ENCODE data around the gene PPP2R2C.

PPP2R2C gene

DNA sequence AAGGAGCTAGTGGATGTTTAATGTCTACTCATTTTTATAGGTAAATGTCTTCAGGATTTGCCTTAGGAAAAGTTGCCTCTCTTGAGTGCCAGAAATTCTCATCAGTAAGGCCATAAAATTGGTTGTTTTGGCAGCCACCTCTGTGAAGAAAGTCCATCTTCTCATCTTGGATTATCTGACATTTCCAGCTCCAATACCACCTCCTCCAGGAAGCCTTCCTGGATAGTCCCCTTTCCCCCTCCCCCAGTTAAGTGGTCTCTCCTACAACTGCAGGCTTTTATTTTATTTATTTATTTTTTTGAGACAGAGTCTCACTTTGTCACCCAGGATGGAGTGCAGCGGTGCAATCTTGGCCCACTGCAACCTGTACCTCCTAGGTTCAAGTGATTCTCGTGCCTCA lies 87.1 kb downstream of the PPP2R2C start:
- Histone ChIP-seq H3K9ac (ENCODE audit: low read depth, low read length, poor library complexity) (no peak overlapping the region), H3K18ac (ENCODE audit: low read length) (no peak overlapping the region), H2BK120ac (ENCODE audit: low read depth, low read length) (no peak overlapping the region), H3K27ac (replicated peaks; ENCODE audit: low read length) (no peak overlapping the region), H3K27me3 (ENCODE audit: control insufficient read depth in 3 of 3, insufficient read depth in 3 of 3, low read depth in 1 of 3, low read length in 3 of 3) (peaks cover 0 to 39% (median 0%) of the 10 kb centered on the region in 3 experiments), H3K79me1 (ENCODE audit: low read depth, low read length) (no peaks in the 10 kb centered on the region), H3K9me3 (replicated peaks in 1 of 2; ENCODE audit: control insufficient read depth in 2 of 2, insufficient read depth in 1 of 2, low read depth in 1 of 2, low read length in 2 of 2) (no peaks in the 10 kb centered on the region), H2AK5ac (ENCODE audit: low read depth, low read length) (no peak overlapping the region), H3K36me3 (replicated peaks in 1 of 2; ENCODE audit: control insufficient read depth in 2 of 2, insufficient read depth in 2 of 2, low read length in 2 of 2) (no peaks in the 10 kb centered on the region), H3K4me3 (ENCODE audit: low read length in 2 of 2) (no peak overlapping the region), H3K4me2 (ENCODE audit: insufficient read depth, low read length, poor library complexity, severe bottlenecking) (no peak overlapping the region), H2BK5ac (ENCODE audit: low read length) (no peak overlapping the region), H2BK12ac (ENCODE audit: low read length) (no peak overlapping the region), H4K8ac (ENCODE audit: low read depth, low read length) (no peak overlapping the region), H3K23ac (ENCODE audit: low read depth, low read length, poor library complexity) (no peak overlapping the region), H3K4me1 (ENCODE audit: control insufficient read depth in 2 of 2, insufficient read depth in 1 of 2, low read depth in 1 of 2, low read length in 2 of 2) (peaks cover 0 to 9% of the 10 kb centered on the region in 2 donors), H3K14ac (ENCODE audit: low read length) (no peak overlapping the region), H2BK15ac (ENCODE audit: low read length) (no peak overlapping the region), H3K4ac (ENCODE audit: low read length) (no peak overlapping the region), H2AFZ (ENCODE audit: low read length) (no peak overlapping the region), H4K91ac (ENCODE audit: low read depth, low read length, poor library complexity) (no peak overlapping the region)
- WGBS, 2 donors (ENCODE audit: extremely low coverage in 2 of 2, insufficient read length in 2 of 2, insufficient replicate concordance in 1 of 2): no CpG with 5 or more reads among the region's 2 CpGs
- no peak for DNase-seq (ENCODE audit: low spot score)

DNA sequence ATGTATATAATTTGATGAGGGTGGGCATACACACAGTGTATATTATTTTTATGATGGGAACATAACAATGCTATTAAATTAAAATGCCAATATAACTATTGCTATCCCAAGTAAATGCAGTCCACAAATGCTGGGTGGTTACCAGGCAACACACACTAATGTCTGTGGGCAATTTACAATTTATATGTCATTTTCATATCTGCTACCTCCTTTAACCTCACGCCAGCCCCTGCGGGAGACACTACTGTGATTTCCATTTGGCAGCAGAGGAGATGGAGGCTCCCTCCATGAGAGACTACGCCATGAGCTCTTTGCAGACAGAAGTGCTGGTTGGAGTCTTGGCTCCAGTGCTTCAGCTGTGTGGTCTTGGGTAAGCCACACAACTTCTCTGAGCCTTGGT lies 87.9 kb downstream of the PPP2R2C start:
- Histone ChIP-seq H3K27ac (replicated peaks; ENCODE audit: low read length) (no peak overlapping the region), H3K4me3 (ENCODE audit: low read length in 2 of 2) (no peak overlapping the region), H2AFZ (ENCODE audit: low read length) (no peak overlapping the region), H3K36me3 (replicated peaks in 1 of 2; ENCODE audit: control insufficient read depth in 2 of 2, insufficient read depth in 2 of 2, low read length in 2 of 2) (no peaks in the 10 kb centered on the region), H3K9ac (ENCODE audit: low read depth, low read length, poor library complexity) (no peak overlapping the region), H3K4ac (ENCODE audit: low read length) (no peak overlapping the region), H3K79me1 (ENCODE audit: low read depth, low read length) (no peaks in the 10 kb centered on the region), H2BK120ac (ENCODE audit: low read depth, low read length) (no peak overlapping the region), H3K23ac (ENCODE audit: low read depth, low read length, poor library complexity) (no peak overlapping the region), H2BK5ac (ENCODE audit: low read length) (no peak overlapping the region), H4K8ac (ENCODE audit: low read depth, low read length) (no peak overlapping the region), H2AK5ac (ENCODE audit: low read depth, low read length) (no peak overlapping the region), H3K4me1 (ENCODE audit: control insufficient read depth in 2 of 2, insufficient read depth in 1 of 2, low read depth in 1 of 2, low read length in 2 of 2) (peaks cover 0 to 11% of the 10 kb centered on the region in 2 donors), H3K18ac (ENCODE audit: low read length) (no peak overlapping the region), H2BK12ac (ENCODE audit: low read length) (no peak overlapping the region), H3K14ac (ENCODE audit: low read length) (no peak overlapping the region), H3K9me3 (replicated peaks in 1 of 2; ENCODE audit: control insufficient read depth in 2 of 2, insufficient read depth in 1 of 2, low read depth in 1 of 2, low read length in 2 of 2) (no peaks in the 10 kb centered on the region), H2BK15ac (ENCODE audit: low read length) (no peak overlapping the region), H3K4me2 (ENCODE audit: insufficient read depth, low read length, poor library complexity, severe bottlenecking) (no peak overlapping the region), H3K27me3 (ENCODE audit: control insufficient read depth in 3 of 3, insufficient read depth in 3 of 3, low read depth in 1 of 3, low read length in 3 of 3) (peaks cover 0 to 38% (median 0%) of the 10 kb centered on the region in 3 experiments), H4K91ac (ENCODE audit: low read depth, low read length, poor library complexity) (no peak overlapping the region)
- DNase-seq (ENCODE audit: low spot score): no peak
- WGBS, 2 donors (ENCODE audit: extremely low coverage in 2 of 2, insufficient read length in 2 of 2, insufficient replicate concordance in 1 of 2): no CpG with 5 or more reads among the region's 3 CpGs

DNA sequence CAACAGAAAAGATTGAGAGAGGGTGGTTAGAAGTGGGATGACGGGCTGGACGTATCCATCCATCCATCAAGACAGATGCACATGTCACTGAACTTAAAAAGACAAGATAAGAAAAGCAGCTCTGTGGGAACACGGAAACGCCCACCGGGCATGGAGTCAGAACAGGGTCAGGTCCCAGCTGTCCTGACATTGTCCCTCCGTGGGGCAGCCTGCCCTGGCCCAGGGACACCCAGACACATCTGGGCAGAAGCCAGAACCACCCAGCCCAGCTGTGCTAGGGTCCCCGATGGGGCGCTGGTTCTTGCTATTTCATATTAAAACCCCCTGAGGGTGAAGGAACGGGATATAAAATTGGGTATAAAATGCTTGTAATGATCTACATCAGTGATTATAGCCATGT lies 88.5 kb downstream of the PPP2R2C start:
- WGBS, 2 donors (ENCODE audit: extremely low coverage in 2 of 2, insufficient read length in 2 of 2, insufficient replicate concordance in 1 of 2): no CpG with 5 or more reads among the region's 9 CpGs
- no peak for DNase-seq (ENCODE audit: low spot score)
- no peak overlapping the region for H2AFZ ChIP-seq (ENCODE audit: low read length)

DNA sequence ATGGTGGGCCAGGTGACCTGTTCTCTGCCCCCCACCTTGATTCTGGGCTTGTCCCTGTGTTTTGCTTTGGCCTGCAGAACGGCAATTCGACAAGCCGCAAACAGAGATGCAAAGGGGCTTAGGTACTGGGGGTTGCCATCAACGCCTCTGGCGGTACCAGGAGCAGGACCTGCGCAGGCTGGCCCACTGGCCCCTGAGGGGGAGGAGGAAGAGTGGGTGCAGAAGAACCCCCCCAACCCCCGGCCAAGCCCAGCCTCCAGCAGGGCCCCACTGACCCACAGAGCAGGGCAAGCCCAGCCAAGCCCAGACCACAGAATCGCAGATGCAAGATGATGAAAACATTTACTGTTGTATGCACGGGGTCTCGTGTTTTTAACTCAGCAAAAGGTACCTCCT lies 89.4 kb downstream of the PPP2R2C start:
- no peak overlapping the region for H4K91ac ChIP-seq (ENCODE audit: low read depth, low read length, poor library complexity)
- H4K8ac ChIP-seq (ENCODE audit: low read depth, low read length): no peak overlapping the region
- peak overlapping the region; percentile 42 for H3K14ac ChIP-seq (ENCODE audit: low read length)
- H3K27ac ChIP-seq (replicated peaks; ENCODE audit: low read length): no peak overlapping the region
- H2AFZ ChIP-seq (ENCODE audit: low read length): no peak overlapping the region
- peaks cover 0 to 17% of the 10 kb centered on the region in 2 donors for H3K4me1 ChIP-seq (ENCODE audit: control insufficient read depth in 2 of 2, insufficient read depth in 1 of 2, low read depth in 1 of 2, low read length in 2 of 2)
- no peak overlapping the region for H2BK120ac ChIP-seq (ENCODE audit: low read depth, low read length)
- H3K9me3 ChIP-seq (replicated peaks in 1 of 2; ENCODE audit: control insufficient read depth in 2 of 2, insufficient read depth in 1 of 2, low read depth in 1 of 2, low read length in 2 of 2): no peaks in the 10 kb centered on the region
- no peak overlapping the region for H3K9ac ChIP-seq (ENCODE audit: low read depth, low read length, poor library complexity)
- no peak overlapping the region for H3K23ac ChIP-seq (ENCODE audit: low read depth, low read length, poor library complexity)
- no CpG with 5 or more reads among the region's 10 CpGs for WGBS, 2 donors (ENCODE audit: extremely low coverage in 2 of 2, insufficient read length in 2 of 2, insufficient replicate concordance in 1 of 2)
- no peak overlapping the region for H3K4me3 ChIP-seq (ENCODE audit: low read length in 2 of 2)
- no peak overlapping the region for H2AK5ac ChIP-seq (ENCODE audit: low read depth, low read length)
- peaks cover 0 to 32% (median 0%) of the 10 kb centered on the region in 3 experiments for H3K27me3 ChIP-seq (ENCODE audit: control insufficient read depth in 3 of 3, insufficient read depth in 3 of 3, low read depth in 1 of 3, low read length in 3 of 3)
- H3K4me2 ChIP-seq (ENCODE audit: insufficient read depth, low read length, poor library complexity, severe bottlenecking): no peak overlapping the region
- H3K18ac ChIP-seq (ENCODE audit: low read length): peak overlapping the region; percentile 46
- no peaks in the 10 kb centered on the region for H3K36me3 ChIP-seq (replicated peaks in 1 of 2; ENCODE audit: control insufficient read depth in 2 of 2, insufficient read depth in 2 of 2, low read length in 2 of 2)
- peak overlapping the region; percentile 14 for H2BK5ac ChIP-seq (ENCODE audit: low read length)
- no peak overlapping the region for H3K4ac ChIP-seq (ENCODE audit: low read length)
- no peak overlapping the region for H2BK12ac ChIP-seq (ENCODE audit: low read length)
- H3K79me1 ChIP-seq (ENCODE audit: low read depth, low read length): no peaks in the 10 kb centered on the region
- DNase-seq (ENCODE audit: low spot score): no peak
- no peak overlapping the region for H2BK15ac ChIP-seq (ENCODE audit: low read length)

More for the DNA sequence above, 88.5 kb downstream of the PPP2R2C start:
- Histone ChIP-seq H3K23ac (ENCODE audit: low read depth, low read length, poor library complexity) (no peak overlapping the region), H3K79me1 (ENCODE audit: low read depth, low read length) (no peaks in the 10 kb centered on the region), H3K4me3 (ENCODE audit: low read length in 2 of 2) (no peak overlapping the region), H4K91ac (ENCODE audit: low read depth, low read length, poor library complexity) (no peak overlapping the region), H3K4ac (ENCODE audit: low read length) (no peak overlapping the region), H3K27me3 (ENCODE audit: control insufficient read depth in 3 of 3, insufficient read depth in 3 of 3, low read depth in 1 of 3, low read length in 3 of 3) (peaks cover 0 to 36% (median 0%) of the 10 kb centered on the region in 3 experiments), H3K18ac (ENCODE audit: low read length) (no peak overlapping the region), H3K9ac (ENCODE audit: low read depth, low read length, poor library complexity) (no peak overlapping the region), H3K4me1 (ENCODE audit: control insufficient read depth in 2 of 2, insufficient read depth in 1 of 2, low read depth in 1 of 2, low read length in 2 of 2) (peaks cover 0 to 14% of the 10 kb centered on the region in 2 donors), H2BK15ac (ENCODE audit: low read length) (no peak overlapping the region), H2AK5ac (ENCODE audit: low read depth, low read length) (no peak overlapping the region), H2BK120ac (ENCODE audit: low read depth, low read length) (no peak overlapping the region), H4K8ac (ENCODE audit: low read depth, low read length) (no peak overlapping the region), H2BK5ac (ENCODE audit: low read length) (no peak overlapping the region), H3K9me3 (replicated peaks in 1 of 2; ENCODE audit: control insufficient read depth in 2 of 2, insufficient read depth in 1 of 2, low read depth in 1 of 2, low read length in 2 of 2) (no peaks in the 10 kb centered on the region), H3K4me2 (ENCODE audit: insufficient read depth, low read length, poor library complexity, severe bottlenecking) (no peak overlapping the region), H3K27ac (replicated peaks; ENCODE audit: low read length) (no peak overlapping the region), H3K36me3 (replicated peaks in 1 of 2; ENCODE audit: control insufficient read depth in 2 of 2, insufficient read depth in 2 of 2, low read length in 2 of 2) (no peaks in the 10 kb centered on the region), H2BK12ac (ENCODE audit: low read length) (no peak overlapping the region), H3K14ac (ENCODE audit: low read length) (no peak overlapping the region)

Measured in neuronal stem cell (in vitro differentiated cells).